PFSK-1 (cell line): Measurements from ENCODE around the gene PNPLA4.

Source experiments
- POLR2AphosphoS5 ChIP-seq: IDR thresholded peaks from 2 replicates; pipeline ENCODE4 v1.6.1; 2012; ENCODE audit warnings: low read depth, mild to moderate bottlenecking, control low read depth, low read length, moderate library complexity
- REST ChIP-seq, 2 experiments: IDR thresholded peaks; 2 replicates each; pipeline versions ENCODE4 v1.6.1 to v1.8.0; 2011 to 2012; ENCODE audit warnings: low read depth in 2 of 2, low read length in 2 of 2, control low read depth in 1 of 2, inconsistent platforms in 1 of 2, mild to moderate bottlenecking in 1 of 2, moderate library complexity in 1 of 2; ENCODE audit not compliant: insufficient read depth in 1 of 2
- SIN3A ChIP-seq: IDR thresholded peaks from 2 replicates; pipeline ENCODE4 v1.6.1; 2012; ENCODE audit warnings: mild to moderate bottlenecking, low read length, moderate library complexity, borderline replicate concordance; ENCODE audit not compliant: insufficient read depth
- TAF1 ChIP-seq: IDR thresholded peaks from 2 replicates; pipeline ENCODE4 v1.6.1; 2012; ENCODE audit warnings: low read length, control low read depth, borderline replicate concordance; ENCODE audit not compliant: insufficient read depth

GRCh38 chrX:7946960-7947359 is 19.7 kb upstream of the PNPLA4 start:
- no peak for TF ChIP-seq POLR2AphosphoS5
- TF ChIP-seq SIN3A: no peak
- TF ChIP-seq REST (IDR thresholded peaks at IDR 0.05; ENCODE audit: insufficient read depth in 1 of 2, low read depth in 2 of 2, low read length in 2 of 2): no peak
- TF ChIP-seq TAF1: no peak
